GM19025 (cell line): ENCODE results near the gene KRT33B.
"Not testable (repeated sequence)": the region's sequence is repeated elsewhere in the genome, so short reads cannot be mapped to it uniquely, and the experiment has no call there.

ENCODE experiments used
- ATAC-seq: cut with Tn5 transposase; IDR thresholded peaks from one replicate; pipeline ENCODE4 v1.9.1; 2021; ENCODE audit warnings: mild to moderate bottlenecking, low read depth, moderate library complexity; ENCODE audit not compliant: unreplicated experiment

KRT33B gene

GRCh38 chr17:41369713-41370112, at the start of gene KRT33B:
Gene KRT33B (minus strand): TSS chr17:41369813. CDS start chr17:41369750, 63 bp downstream.
- ATAC-seq, result no peak

- no peak for ATAC-seq
These were observed 48.7 kb upstream of the KRT33B start for GRCh38 chr17:41418116-41418860.

GRCh38 chr17:41417576-41418015, 48.0 kb upstream of the KRT33B start:
- no peak for ATAC-seq

GRCh38 chr17:41417127-41417526, 47.5 kb upstream of the KRT33B start:
- no peak for ATAC-seq

GRCh38 chr17:41416479-41416878, 46.9 kb upstream of the KRT33B start:
- ATAC-seq, result no peak

- ATAC-seq, result no peak
These were observed 46.3 kb upstream of the KRT33B start for GRCh38 chr17:41415833-41416335.

GRCh38 chr17:41415411-41415810, 45.8 kb upstream of the KRT33B start:
- no peak for ATAC-seq

- no peak for ATAC-seq
These were observed 44.4 kb upstream of the KRT33B start for GRCh38 chr17:41413982-41414381.

- no peak for ATAC-seq
These were observed 43.8 kb upstream of the KRT33B start for GRCh38 chr17:41413353-41413957.

GRCh38 chr17:41411072-41411840, 41.6 kb upstream of the KRT33B start:
- no peak for ATAC-seq

GRCh38 chr17:41407226-41407625, 37.6 kb upstream of the KRT33B start:
- no peak for ATAC-seq

GRCh38 chr17:41406205-41406604, 36.6 kb upstream of the KRT33B start:
- ATAC-seq, result no peak

- no peak for ATAC-seq
These were observed 34.5 kb upstream of the KRT33B start for GRCh38 chr17:41404024-41404671.

- ATAC-seq, result no peak
These were observed 33.9 kb upstream of the KRT33B start for GRCh38 chr17:41403404-41404023.

- ATAC-seq, result no peak
These were observed 32.5 kb upstream of the KRT33B start for GRCh38 chr17:41402161-41402560.

GRCh38 chr17:41396996-41397660, 27.5 kb upstream of the KRT33B start, which contains the start of gene KRT31:
Gene KRT31 (minus strand): TSS chr17:41397608. CDS start chr17:41397539, 69 bp downstream.
- ATAC-seq, result no peak

- ATAC-seq, result no peak
These were observed 26.7 kb upstream of the KRT33B start for GRCh38 chr17:41396340-41396739.

- no peak for ATAC-seq
These were observed 26.0 kb upstream of the KRT33B start for GRCh38 chr17:41395611-41396010.

GRCh38 chr17:41395044-41395443, 25.4 kb upstream of the KRT33B start:
- ATAC-seq, result not testable (repeated sequence)
